Measurements from ENCODE around the gene GH1. TPM values are rescaled to one million over a fixed set of nuclear protein-coding genes. Genes with fewer than 3 reads are reported as not detected.
A peak's percentile ranks its signal among the peaks of the same experiment; 100 is the strongest.

The GH1 gene
- total RNA-seq, 1 experiment from 2014 or later = not detected

- Mint-ChIP-seq H3K9me3 (no peaks in the 10 kb centered on the region), H3K36me3 (ENCODE audit: insufficient read depth in 1 of 3, low read depth in 3 of 3) (peaks cover 9 to 24% (median 11%) of the 10 kb centered on the region in 3 experiments; a peak in 6 of 7 replicates), H3K27me3 (ENCODE audit: low read depth) (peaks cover 3% of the 10 kb centered on the region), H3K4me1 (peaks cover 6 to 17% of the 10 kb centered on the region in 2 experiments), H3K27ac (peak overlapping the region; percentile 3 to 87 (median 38); a peak in 4 of 7 replicates), H3K4me3 (no peak overlapping the region)
- no CpG with 5 or more reads among the region's 9 CpGs for WGBS (ENCODE audit: extremely low coverage, insufficient read length, low lambda C conversion rate)
- Histone ChIP-seq H4K20me1 (ENCODE audit: control insufficient read depth, insufficient read depth, insufficient read length) (no peaks in the 10 kb centered on the region), H2BK120ac (ENCODE audit: low read depth, low read length, poor library complexity, severe bottlenecking) (no peak overlapping the region), H2BK5ac (ENCODE audit: insufficient read length, low read length) (no peak overlapping the region), H3K23me2 (ENCODE audit: insufficient read length, low read depth, low read length, poor library complexity, severe bottlenecking) (no peaks in the 10 kb centered on the region), H3K79me1 (ENCODE audit: insufficient read depth, low read depth, low read length, poor library complexity, severe bottlenecking) (no peaks in the 10 kb centered on the region), H3K27me3 (ENCODE audit: insufficient read depth, low read length) (no peaks in the 10 kb centered on the region), H3K14ac (ENCODE audit: insufficient read depth, low read length) (no peak overlapping the region), H2BK12ac (ENCODE audit: insufficient read length, low read depth, low read length) (no peak overlapping the region), H3K27ac (ENCODE audit: insufficient read length, low read depth, low read length) (no peak overlapping the region), H4K8ac (replicated peaks; ENCODE audit: insufficient read length, low read depth, low read length) (no peak overlapping the region), H3K4me1 (ENCODE audit: insufficient read depth, low read length) (no peaks in the 10 kb centered on the region), H3K56ac (ENCODE audit: insufficient read length, low read depth, low read length) (no peak overlapping the region), H3K4me2 (ENCODE audit: insufficient read depth, insufficient read length, low read length) (no peak overlapping the region), H3K23ac (ENCODE audit: insufficient read length, low read depth, low read length) (no peak overlapping the region), H3K79me2 (ENCODE audit: insufficient read depth, low read length) (no peaks in the 10 kb centered on the region), H2AK5ac (ENCODE audit: insufficient read length, low read length) (no peak overlapping the region), H2BK20ac (ENCODE audit: low read depth, low read length, poor library complexity, severe bottlenecking) (no peak overlapping the region), H4K5ac (ENCODE audit: insufficient read length, low read depth, low read length) (no peak overlapping the region), H3K9ac (ENCODE audit: extremely low read depth, insufficient read length, low read length) (no peak overlapping the region), H4K91ac (ENCODE audit: insufficient read length, low read depth, low read length) (no peak overlapping the region), H2AFZ (ENCODE audit: low read length) (no peak overlapping the region), H2BK15ac (ENCODE audit: low read depth, low read length) (no peak overlapping the region), H3K4ac (ENCODE audit: low read depth, low read length) (no peak overlapping the region), H3T11ph (ENCODE audit: low read length) (no peak overlapping the region), H3K9me3 (ENCODE audit: control insufficient read depth, low read depth, low read length) (no peaks in the 10 kb centered on the region), H3K18ac (ENCODE audit: insufficient read length, low read depth, low read length) (no peak overlapping the region)
- DNase-seq = no peak
- no peak for TF ChIP-seq CTCF (conservative IDR thresholded peaks at IDR 0.05)
Measured at GRCh38 chr17:63939401-63939800, 20.8 kb upstream of the GH1 start.
